BLaER1 (cell line): ENCODE data around the gene OSM.

Experiments used
- H3K27ac ChIP-seq: shearing (Covaris generic); formaldehyde crosslinking; 2 replicates; pipeline ENCODE4 v1.8.1; 2022
- H3K27me3 ChIP-seq: shearing (Covaris generic); formaldehyde crosslinking; 2 replicates; pipeline ENCODE4 v1.8.1; 2022
- H3K36me3 ChIP-seq: shearing (Covaris generic); formaldehyde crosslinking; 2 replicates; pipeline ENCODE4 v1.8.1; 2022
- H3K4me1 ChIP-seq: shearing (Covaris generic); formaldehyde crosslinking; 2 replicates; pipeline ENCODE4 v1.8.1; 2022
- H3K4me2 ChIP-seq: shearing (Covaris generic); formaldehyde crosslinking; 2 replicates; pipeline ENCODE4 v1.8.1; 2022
- H3K4me3 ChIP-seq: shearing (Covaris generic); formaldehyde crosslinking; 2 replicates; pipeline ENCODE4 v1.8.1; 2022
- H3K9ac ChIP-seq: shearing (Covaris generic); formaldehyde crosslinking; 2 replicates; pipeline ENCODE4 v1.8.1; 2022
- H3K9me3 ChIP-seq: shearing (Covaris generic); formaldehyde crosslinking; 2 replicates; pipeline ENCODE4 v1.8.1; 2022
- H4K20me1 ChIP-seq: shearing (Covaris generic); formaldehyde crosslinking; 2 replicates; pipeline ENCODE4 v1.8.1; 2022
- Cebpa-rat ChIP-seq: shearing (Covaris generic); IDR thresholded peaks from 2 replicates; pipeline ENCODE4 v1.8.1; 2022

The OSM gene

GRCh38 chr22:30299322-30299721 lies 32.7 kb upstream of the OSM start:
- Histone ChIP-seq H3K4me2 (peak overlapping the region; percentile 82), H3K36me3 (peaks cover 63% of the 10 kb centered on the region), H3K9ac (peak overlapping the region; percentile 55; the same call in 1 of the 2 replicates), H3K4me1 (peaks cover 99% of the 10 kb centered on the region), H3K9me3 (no peaks in the 10 kb centered on the region), H3K27ac (peak overlapping the region; percentile 70; the same call in 1 of the 2 replicates), H3K27me3 (no peaks in the 10 kb centered on the region), H4K20me1 (no peaks in the 10 kb centered on the region), H3K4me3 (no peak overlapping the region)
- no peak for TF ChIP-seq Cebpa-rat

- Histone ChIP-seq H3K4me2 (peak overlapping the region; percentile 82), H3K36me3 (peaks cover 75% of the 10 kb centered on the region), H3K4me1 (peaks cover 99% of the 10 kb centered on the region)
These were observed 31.5 kb upstream of the OSM start for GRCh38 chr22:30297991-30298701.

GRCh38 chr22:30297276-30297990 lies 30.8 kb upstream of the OSM start:
- H3K36me3 ChIP-seq = peaks cover 82% of the 10 kb centered on the region

More at GRCh38 chr22:30297991-30298701, 31.5 kb upstream of the OSM start:
- Histone ChIP-seq H4K20me1 (no peaks in the 10 kb centered on the region), H3K27ac (peak overlapping the region; percentile 70), H3K9ac (peak overlapping the region; percentile 55), H3K9me3 (no peaks in the 10 kb centered on the region), H3K4me3 (no peak overlapping the region), H3K27me3 (no peaks in the 10 kb centered on the region)
- TF ChIP-seq Cebpa-rat = no peak

GRCh38 chr22:30296833-30297232 lies 30.2 kb upstream of the OSM start:
- Histone ChIP-seq H3K27me3 (no peaks in the 10 kb centered on the region), H3K27ac (0 out of 2 replicates have a peak overlapping the region, but pooled peaks have one; percentile 70), H3K9ac (no peak overlapping the region), H3K4me2 (peak overlapping the region; percentile 82), H3K4me1 (peaks cover 99% of the 10 kb centered on the region), H3K36me3 (peaks cover 88% of the 10 kb centered on the region), H4K20me1 (no peaks in the 10 kb centered on the region), H3K4me3 (no peak overlapping the region), H3K9me3 (no peaks in the 10 kb centered on the region)
- TF ChIP-seq Cebpa-rat = no peak

More at GRCh38 chr22:30297276-30297990, 30.8 kb upstream of the OSM start:
- no peaks in the 10 kb centered on the region for H4K20me1 ChIP-seq
- peaks cover 99% of the 10 kb centered on the region for H3K4me1 ChIP-seq
- peak overlapping the region; percentile 70 for H3K27ac ChIP-seq
- H3K4me3 ChIP-seq = no peak overlapping the region
- peak overlapping the region; percentile 55 for H3K9ac ChIP-seq
- H3K4me2 ChIP-seq = peak overlapping the region; percentile 82
- H3K27me3 ChIP-seq = no peaks in the 10 kb centered on the region
- no peaks in the 10 kb centered on the region for H3K9me3 ChIP-seq
- TF ChIP-seq Cebpa-rat = no peak

GRCh38 chr22:30296324-30296723 lies 29.7 kb upstream of the OSM start:
- Histone ChIP-seq H4K20me1 (no peaks in the 10 kb centered on the region), H3K4me1 (peaks cover 99% of the 10 kb centered on the region), H3K27me3 (no peaks in the 10 kb centered on the region), H3K9me3 (no peaks in the 10 kb centered on the region), H3K27ac (no peak overlapping the region), H3K9ac (no peak overlapping the region), H3K4me3 (no peak overlapping the region), H3K4me2 (peak overlapping the region; percentile 63; the same call in 1 of the 2 replicates), H3K36me3 (peaks cover 88% of the 10 kb centered on the region)
- no peak for TF ChIP-seq Cebpa-rat

GRCh38 chr22:30295576-30295975 lies 28.9 kb upstream of the OSM start:
- H4K20me1 ChIP-seq = no peaks in the 10 kb centered on the region
- peak overlapping the region; percentile 63 for H3K4me2 ChIP-seq
- no peaks in the 10 kb centered on the region for H3K9me3 ChIP-seq
- TF ChIP-seq Cebpa-rat = no peak
- peaks cover 99% of the 10 kb centered on the region for H3K4me1 ChIP-seq
- no peaks in the 10 kb centered on the region for H3K27me3 ChIP-seq
- H3K4me3 ChIP-seq = no peak overlapping the region
- H3K9ac ChIP-seq = 0 out of 2 replicates have a peak overlapping the region, but pooled peaks have one; percentile 16
- peak overlapping the region; percentile 42 for H3K27ac ChIP-seq
- peaks cover 82% of the 10 kb centered on the region for H3K36me3 ChIP-seq

- TF ChIP-seq Cebpa-rat = no peak
- Histone ChIP-seq H3K4me2 (peak overlapping the region; percentile 63), H3K27ac (peak overlapping the region; percentile 42), H3K9me3 (no peaks in the 10 kb centered on the region), H3K4me1 (peaks cover 100% of the 10 kb centered on the region), H3K4me3 (no peak overlapping the region), H3K36me3 (peaks cover 74% of the 10 kb centered on the region), H4K20me1 (no peaks in the 10 kb centered on the region), H3K9ac (no peak overlapping the region), H3K27me3 (no peaks in the 10 kb centered on the region)
These were observed 28.2 kb upstream of the OSM start for GRCh38 chr22:30294830-30295229.

- Histone ChIP-seq H3K9ac (no peak overlapping the region), H3K4me2 (peak overlapping the region; percentile 98), H4K20me1 (no peaks in the 10 kb centered on the region), H3K27me3 (no peaks in the 10 kb centered on the region), H3K27ac (0 out of 2 replicates have a peak overlapping the region, but pooled peaks have one; percentile 42), H3K4me1 (peaks cover 94% of the 10 kb centered on the region), H3K36me3 (peaks cover 68% of the 10 kb centered on the region), H3K9me3 (no peaks in the 10 kb centered on the region), H3K4me3 (no peak overlapping the region)
- TF ChIP-seq Cebpa-rat = no peak
These were observed 27.4 kb upstream of the OSM start for GRCh38 chr22:30294066-30294465.

- Histone ChIP-seq H3K4me2 (peak overlapping the region; percentile 98), H3K27me3 (no peaks in the 10 kb centered on the region), H3K4me1 (peaks cover 93% of the 10 kb centered on the region), H4K20me1 (no peaks in the 10 kb centered on the region), H3K9ac (peak overlapping the region; percentile 1; the same call in 1 of the 2 replicates), H3K4me3 (no peak overlapping the region), H3K36me3 (peaks cover 59% of the 10 kb centered on the region), H3K27ac (peak overlapping the region; percentile 92), H3K9me3 (no peaks in the 10 kb centered on the region)
- no peak for TF ChIP-seq Cebpa-rat
These were observed 26.4 kb upstream of the OSM start for GRCh38 chr22:30293026-30293425.
